ENCODE results near the gene KIAA0930.
"Not testable (repeated sequence)": the region's sequence is repeated elsewhere in the genome, so short reads cannot be mapped to it uniquely, and the experiment has no call there.

Gene KIAA0930

DNA sequence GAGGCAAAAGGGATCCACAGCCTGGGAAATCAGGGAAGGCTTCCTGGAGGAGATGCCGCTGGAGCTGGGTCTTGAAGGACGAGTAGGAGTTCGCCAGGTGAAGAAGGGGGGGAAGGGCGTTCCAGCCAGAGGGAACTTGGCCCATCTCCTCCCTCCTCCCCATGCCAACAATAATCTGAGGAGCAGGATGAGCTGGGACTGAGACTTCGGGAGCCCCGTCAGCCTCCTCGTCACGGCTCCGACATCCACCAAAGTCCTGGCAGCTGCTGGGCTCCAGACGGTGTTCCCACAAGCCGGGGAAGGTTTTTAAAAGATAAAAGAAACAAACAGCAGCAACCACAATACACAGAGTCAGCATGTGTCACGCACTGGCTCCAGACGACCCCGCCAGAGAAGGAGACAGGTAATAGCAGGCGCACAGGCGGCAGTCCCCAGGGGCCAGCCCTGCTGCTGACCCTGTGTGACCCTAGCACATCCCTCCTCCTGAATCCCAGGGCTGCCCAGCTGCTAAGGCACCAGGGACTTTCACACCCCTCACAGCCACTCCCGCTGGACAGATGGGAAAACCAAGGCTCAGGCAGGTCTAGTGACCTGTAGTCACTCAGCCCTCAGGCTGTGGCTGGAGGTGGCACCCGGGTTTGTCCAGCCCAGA lies 39.7 kb downstream of the KIAA0930 start:
- no peak for DNase-seq

DNA sequence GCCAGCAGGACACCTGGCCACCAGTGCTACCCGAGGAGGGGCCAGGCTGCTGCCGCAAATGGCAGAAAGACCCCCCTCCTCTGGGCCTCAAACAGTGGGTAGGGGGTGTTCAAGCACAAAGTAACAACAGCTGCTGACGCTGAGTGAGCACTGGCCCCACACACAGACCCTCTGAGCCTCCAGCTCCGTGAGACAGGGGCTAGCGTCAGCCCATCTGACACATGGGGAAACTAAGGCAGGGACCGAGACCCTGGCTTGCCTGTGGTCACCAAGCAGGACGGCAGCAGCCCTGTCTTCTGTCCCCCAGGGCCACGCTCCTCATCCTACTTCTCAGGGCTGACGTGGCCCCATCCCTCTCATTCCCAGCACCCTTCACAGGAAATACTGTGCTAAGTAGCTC lies 40.5 kb downstream of the KIAA0930 start:
- DNase-seq: no peak

DNA sequence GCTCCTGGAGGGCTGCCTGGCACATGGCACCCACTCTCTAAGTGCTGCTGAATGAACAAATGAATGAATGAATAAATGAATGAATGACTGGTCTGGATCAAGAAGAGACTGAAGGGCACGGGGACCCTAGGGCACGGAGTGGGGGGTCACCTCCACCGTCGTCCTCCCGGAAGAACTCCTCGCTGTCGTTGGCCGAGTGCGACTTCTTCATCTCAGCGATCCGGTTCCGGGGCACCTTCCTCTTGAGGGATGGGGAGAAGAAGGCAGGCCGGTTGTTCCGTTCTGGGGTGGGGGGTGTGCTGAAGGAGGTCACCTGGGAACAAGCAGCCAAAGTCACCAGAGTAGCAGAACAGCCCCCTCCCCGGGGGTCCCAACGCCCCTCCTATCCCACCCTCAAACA lies 41.0 kb downstream of the KIAA0930 start:
- no peak for DNase-seq

DNA sequence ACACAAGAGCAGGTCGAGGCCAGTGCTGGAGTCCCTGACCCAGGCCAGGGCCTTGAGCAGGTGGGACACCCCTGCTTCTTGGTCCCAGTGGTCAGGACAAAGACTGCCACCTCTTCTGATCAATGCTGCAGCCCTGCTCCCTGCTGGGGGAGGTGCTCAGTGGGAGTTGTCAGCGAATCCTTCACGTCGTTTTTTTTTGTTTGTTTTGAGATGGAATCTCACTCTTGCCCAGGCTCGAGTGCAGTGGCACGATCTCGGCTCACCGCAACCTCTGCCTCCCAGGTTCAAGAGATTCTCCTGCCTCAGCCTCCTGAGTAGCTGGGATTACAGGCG lies 42.3 kb downstream of the KIAA0930 start:
- no peak for DNase-seq

DNA sequence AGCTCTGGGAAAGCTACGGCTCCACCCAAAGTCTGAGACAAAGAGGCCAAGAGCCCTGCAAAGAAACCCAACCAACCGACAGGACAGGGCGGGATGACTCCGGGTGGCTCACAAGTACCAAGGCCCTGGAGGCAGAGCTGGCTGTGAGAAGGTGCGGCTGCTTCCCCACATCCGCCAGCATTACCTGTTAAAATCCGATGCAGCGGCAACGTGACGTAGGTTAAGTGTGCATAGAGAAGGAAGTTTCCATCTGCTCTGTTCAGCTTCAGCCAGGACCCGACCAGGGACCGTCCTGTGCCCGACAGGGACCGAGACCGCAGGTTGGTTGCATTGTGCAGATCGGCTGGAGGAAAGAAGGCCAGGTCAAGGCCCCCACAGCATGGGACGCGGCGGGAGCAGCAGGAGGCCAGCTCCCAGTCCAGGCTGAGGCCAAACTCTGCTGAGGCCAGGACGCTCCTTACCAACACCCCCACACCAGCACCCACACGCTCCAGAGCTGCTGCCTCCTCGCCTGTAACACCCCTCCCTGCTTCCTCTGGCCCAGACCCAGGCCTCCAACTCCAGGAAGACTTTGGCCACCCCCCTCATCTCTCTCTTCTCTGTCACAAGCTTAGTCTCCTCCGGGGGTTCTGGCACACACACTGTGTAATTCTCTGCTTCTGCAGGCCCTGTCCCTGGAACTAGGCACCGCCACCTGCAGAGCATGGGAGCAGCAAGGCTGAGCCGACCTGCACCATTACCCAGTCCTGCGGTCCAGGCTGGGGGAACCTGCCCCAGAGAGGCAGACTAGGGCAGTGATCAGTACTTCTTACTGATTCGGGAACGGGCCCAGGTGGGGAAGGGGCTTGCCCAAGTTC lies 42.9 kb downstream of the KIAA0930 start:
- DNase-seq: no peak

DNA sequence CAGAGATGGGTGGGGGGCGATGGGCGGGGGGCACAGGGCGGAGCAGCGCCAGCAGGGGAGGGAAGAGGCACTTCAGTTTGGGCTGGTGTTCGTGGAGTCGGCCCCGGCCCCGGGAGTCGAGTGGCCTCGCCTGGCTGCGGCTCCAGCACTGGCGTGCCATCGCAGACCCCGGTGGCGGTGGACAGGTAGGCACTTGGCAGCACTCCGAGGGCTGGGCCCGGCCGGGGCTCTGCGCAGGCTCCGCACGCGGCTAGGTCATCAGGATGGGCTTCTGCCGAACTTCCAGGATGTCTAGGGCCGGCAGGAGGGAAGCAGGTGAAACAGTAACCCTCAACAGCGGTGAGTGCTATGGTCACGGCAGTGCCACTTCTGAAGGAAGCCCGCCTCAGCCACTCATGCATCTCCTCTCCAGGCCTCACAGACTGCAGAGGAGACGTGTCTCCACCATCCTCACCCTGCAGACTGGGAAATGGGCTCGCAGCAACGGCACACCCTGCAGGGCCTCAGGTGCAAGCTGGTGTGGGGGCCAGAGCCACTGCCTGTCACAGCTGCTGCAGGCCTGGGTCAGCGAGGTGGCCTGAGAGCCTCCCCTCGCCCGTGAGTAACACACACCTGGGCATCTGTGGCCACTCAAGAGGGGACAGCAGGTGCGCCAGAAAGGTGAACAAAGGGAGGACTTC lies 43.6 kb downstream of the KIAA0930 start:
- DNase-seq: no peak

DNA sequence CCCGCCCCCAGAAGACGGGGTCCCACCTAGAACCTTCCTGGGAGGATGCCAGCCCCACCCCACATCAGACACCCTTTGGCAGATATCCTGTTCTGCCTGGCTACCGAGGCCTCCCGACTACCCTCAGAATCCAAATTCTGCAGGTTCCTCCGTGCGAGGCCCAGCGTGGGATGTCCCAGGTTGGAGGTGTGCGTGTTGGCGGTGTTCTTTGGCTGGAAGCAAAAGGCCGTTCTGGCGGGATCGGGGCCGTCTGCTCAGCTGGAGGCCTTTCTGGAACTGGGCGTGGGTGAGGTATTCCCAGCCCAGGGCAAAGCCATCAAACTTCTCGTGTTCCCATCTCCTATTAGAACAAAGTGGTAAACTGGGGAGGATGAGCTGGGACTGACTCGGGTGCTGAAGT lies 44.4 kb downstream of the KIAA0930 start:
- DNase-seq: no peak

DNA sequence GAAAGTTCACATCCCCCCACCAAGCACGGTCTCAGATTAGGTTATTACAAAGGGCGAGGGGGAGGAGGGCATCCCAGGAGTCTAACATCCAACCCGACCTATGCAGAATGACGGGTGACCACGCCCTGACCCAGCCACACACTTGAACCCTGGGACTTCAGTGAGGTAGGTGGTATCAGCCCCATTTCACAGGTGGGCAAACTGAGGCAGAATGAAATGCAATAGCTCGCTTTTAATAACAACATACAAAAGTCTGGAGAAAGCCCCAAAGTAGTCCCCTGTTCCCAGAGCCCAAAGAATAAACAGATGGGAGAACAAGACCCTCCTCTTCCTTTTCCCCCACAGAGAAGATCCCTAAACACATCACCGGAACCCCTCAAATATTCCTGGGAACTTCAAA lies 45.1 kb downstream of the KIAA0930 start:
- no peak for DNase-seq

DNA sequence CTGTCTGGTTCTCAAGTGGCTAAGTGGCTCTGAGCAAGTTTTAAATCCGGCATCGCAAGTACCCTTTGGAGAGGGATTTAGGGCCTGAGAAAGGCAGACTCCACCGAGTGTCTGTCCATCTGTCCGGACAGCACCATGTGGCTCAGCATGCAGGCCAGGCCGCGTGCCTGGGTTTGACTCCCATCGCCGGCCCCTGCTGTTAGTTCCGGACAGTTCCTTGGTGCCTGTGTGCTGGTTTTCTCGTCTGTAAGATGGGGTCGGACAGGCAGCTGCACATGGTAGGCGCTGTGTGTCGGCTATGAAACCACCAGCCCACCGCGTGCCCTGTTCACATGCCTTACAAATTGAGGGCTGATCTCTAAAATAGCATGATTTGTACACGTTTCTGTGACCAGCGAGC lies 46.0 kb downstream of the KIAA0930 start:
- no peak for DNase-seq

DNA sequence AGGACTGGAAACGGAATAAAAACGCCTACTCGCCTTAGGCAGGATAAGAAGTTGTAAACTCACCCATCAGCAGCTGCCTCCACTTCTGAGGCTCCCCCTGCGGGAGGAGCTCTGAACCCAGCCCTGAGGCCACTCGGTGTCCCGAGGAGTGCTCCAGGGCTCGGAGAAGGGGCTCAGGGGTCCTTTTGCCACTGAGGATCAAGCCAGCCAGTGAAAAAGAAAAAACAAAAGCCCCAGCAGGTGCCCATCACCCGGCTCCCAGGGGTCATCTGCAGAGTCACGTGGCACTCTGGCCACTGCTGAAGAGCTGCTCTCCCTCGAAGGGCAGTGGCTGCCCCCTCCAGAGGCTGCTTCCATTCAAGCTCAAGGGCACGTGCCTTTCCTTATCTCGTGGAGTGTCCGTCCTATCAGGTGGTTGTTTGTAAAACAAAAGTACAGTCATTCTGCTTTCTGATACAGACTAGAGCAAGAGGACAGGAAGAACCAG lies 48.0 kb downstream of the KIAA0930 start:
- DNase-seq: no peak

DNA sequence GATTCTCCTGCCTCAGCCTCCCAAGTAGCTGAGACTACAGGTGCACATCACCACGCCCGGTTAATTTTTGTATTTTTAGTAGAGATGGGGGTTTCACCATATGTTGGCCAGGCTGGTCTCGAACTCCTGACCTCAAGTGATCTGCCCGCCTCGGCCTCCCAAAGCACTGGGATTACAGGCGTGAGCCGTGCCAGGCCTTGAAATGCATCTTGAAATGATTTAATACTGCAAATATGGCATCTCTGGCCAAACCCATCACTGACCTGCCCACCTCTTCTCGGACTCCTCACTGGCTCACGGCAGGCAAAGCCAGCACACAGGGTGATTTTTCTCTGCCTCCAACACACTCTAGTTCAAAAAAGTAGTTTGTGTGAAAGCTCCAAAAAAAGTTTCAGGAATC lies 48.9 kb downstream of the KIAA0930 start:
- DNase-seq: not testable (repeated sequence)

DNA sequence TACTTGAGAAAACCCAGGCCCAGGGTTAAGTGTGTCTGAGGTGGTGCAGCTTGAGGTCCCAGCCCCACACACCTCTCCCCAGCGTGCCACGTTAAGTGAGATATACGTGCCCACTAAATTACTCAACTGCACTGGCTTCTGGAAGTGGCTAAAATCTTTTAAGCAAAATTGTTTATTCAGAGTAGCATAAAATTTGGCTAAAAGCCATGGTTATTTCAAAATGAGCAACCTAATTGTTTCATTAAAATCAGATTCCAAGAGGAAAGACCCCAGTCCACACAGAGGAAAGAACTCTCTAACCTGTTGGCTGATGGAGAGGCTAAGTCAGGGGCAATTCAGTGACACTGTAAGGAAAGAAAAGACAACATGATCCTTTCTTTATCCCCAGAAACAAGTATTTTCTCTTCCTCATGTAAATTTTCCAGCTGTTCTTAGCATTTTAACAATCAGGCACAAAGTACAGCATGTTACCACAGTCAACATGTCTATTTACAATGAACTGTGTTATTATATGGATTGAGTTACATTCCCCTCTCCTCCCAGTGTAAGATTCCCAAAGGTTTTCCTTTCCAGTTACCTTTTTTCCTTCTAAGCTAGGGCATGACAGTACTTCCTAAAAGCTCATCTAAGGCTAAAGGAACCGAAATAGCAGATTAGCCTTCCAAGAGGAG lies 50.4 kb downstream of the KIAA0930 start:
- no peak for DNase-seq

DNA sequence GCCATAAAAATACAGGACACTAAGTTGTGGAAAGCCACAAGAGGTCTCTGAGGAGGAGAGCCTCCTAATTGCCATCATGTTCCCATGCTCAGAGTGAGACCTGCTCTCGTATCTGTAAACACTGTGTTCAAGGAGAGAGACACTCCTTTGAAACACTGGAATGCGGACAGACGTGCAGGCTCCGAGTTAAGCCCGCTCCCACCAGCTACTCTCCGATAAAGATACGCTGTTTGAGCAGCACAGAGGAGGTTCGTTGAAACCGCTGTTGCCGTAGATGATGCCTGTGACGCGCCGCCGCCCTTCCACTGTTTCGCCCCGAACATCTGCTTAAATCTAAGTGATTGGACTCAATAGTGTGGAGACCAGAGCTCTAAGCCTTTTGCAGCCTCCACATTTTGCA lies 51.9 kb downstream of the KIAA0930 start:
- no peak for DNase-seq

DNA sequence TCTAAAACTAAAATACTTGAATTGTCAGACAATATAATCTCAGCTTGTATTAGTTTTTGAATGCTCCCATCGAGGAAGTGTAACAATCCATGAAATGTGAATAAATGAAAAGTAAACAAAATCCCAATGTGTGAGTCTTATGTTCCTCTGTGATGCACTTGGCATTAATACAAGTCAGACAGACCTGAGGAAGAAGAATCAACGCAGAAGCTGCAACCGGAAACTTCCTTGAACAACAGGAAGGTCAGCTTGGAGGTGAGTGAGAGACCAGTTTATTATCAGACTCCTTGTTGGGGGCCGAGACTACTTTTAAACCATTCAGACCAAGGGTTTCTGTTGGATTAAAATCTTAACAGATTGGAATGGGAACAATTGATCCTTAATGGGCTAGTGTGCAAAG lies 52.8 kb downstream of the KIAA0930 start:
- DNase-seq: no peak

DNA sequence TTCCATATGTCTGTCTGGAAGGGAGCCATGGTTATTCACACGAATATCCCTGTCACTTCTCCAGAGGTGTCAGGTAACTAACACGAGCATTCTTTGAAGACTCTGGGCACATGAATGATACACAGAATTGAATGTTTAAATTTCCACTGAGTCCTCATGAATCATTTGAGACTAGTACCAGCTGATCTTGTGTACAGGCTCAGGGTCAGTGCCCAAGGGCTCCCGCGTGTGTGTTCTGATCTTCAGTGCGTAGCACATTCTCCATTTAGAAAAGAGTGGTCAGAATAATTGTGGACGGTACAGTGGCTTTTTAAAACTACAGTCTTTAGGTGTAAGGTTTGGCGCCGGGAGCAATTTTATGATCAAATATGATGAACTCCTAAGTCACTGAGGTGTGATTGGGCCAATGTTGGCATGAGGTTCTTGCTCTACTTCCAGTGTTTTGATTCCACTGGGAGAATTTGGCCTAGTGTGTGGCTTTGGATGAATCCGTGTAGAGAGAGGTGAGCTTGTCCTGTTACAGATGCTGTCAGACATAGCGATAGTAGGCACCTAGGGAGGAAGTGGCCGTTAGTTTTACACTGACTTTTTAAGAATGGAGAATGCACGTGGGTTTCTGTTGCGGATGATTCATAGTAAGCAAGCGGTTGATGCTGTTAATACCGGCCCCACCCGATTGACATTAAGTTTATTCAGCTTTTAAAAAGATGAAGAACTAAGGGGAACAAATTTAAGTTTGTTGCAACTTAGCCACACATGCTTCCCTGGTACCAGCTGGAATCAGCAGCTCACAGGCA lies 54.8 kb downstream of the KIAA0930 start:
- DNase-seq: no peak

DNA sequence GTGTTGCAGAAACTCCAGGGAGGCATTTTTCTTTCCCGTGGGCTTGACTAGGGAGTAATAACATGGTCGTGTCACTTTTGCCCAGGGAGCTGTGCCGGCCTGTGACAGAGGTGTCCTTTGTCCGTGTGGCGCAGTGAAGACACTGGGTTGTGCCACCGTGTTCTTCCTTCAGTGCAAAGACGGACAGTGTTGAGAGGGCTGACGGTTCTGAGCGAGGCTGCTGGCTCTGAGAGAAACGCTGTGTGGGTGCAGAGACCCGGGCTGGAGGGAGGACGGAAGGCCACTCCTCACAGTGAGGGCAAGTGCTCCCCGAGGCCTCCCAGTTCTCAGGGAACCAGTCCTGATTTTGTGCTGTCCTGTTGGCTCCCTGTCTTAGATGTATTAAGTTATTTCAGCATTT lies 56.7 kb downstream of the KIAA0930 start:
- DNase-seq: no peak

DNA sequence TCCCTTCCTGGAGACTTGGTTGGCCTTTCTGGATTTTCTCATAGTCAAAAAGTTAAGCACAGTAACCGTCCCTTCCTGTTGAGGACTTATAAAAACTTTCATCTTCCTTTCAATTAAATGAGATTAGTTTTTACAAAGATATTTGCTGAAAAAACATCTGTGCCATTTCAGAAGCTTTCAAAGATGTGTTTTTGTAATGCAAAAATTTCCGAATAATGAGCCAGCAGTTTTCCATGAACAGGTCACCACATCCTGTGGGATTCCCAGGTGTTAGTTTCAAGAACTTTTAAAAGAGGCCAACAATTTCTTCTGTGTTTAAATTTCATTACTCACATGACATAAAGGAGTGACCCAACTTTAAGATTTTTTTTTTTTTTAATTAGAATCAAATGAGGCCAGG lies 58.9 kb downstream of the KIAA0930 start:
- no peak for DNase-seq

DNA sequence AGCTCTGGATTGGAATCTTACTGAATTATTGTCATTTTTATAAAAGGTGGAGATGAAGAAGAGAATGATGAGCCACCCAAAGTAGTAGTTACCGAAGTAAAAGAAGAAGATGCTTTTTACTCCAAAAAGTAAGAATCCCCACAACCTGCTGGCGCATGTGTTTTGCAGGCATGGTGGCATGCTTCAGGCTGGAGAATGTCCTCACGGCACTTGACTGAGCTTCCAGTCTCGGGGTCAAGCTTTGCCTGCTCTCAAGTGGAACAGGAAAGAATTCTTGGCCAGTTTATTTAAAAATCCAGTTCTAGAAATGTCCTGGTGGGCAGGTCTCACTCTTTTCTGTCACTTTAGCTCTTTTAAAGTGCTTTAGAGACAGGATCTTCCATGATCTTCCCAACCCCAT lies 59.5 kb downstream of the KIAA0930 start:
- DNase-seq: no peak

DNA sequence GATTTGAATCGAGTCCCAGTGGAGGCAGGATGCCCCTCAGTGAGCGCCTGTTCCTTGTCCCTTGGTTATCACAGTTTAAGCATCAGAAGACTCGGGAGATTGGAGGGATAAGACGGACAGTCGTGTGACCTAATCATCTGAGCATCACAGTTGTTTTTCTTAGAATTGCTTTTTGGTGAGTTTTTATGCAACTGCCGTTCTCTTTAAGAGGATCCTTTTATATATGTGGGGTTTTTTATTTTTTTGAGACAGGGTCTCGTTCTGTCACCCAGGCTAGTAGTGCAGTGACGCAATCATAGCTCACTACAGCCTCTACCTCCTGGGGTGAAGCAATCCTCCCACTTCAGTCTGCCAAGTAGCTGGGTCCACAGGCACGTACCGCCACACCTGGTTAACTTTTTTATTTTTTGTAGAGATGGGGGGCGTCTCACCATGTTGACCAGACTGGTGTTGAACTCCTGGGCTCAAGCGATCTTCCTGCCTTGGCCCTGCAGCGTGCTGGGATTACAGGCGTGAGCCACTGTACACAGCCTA lies 60.5 kb downstream of the KIAA0930 start:
- no peak for DNase-seq

DNA sequence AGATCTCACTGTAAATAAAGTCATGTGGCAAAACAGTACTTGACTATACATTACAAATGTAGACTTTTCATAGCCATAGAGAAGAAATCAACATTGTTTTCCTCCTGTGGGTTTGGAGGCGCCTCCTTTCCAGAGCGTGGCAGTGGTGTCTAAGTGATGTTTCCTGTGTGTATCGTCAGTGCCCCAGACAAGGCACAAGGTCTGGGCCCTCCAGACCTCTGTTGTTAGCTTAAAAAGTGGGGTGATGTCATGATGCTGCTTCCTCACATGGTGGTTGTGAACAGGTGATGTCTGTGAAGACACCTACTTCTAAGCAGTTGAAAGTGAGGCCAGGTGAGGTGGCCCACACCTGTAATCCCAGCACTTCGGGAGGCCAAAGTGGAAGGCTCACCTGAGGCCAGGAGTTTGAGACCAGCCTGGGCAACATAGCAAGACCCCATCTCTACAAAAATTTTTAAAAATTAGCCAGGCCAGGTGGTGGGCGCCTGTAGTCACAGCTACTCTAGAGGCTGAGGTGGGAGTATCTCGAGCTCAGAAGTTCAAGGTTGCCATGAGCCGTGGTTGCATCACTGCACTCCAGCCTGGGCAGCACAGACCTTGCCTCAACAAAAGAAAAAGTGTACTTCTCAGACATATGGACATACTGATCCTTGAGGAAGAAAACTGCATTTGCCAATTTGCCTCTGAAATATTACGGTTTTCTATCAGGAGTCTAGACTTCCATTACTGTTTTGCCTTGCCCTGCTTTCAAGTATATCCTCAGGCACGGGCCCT lies 61.2 kb downstream of the KIAA0930 start:
- peak; percentile 58 for DNase-seq

DNA sequence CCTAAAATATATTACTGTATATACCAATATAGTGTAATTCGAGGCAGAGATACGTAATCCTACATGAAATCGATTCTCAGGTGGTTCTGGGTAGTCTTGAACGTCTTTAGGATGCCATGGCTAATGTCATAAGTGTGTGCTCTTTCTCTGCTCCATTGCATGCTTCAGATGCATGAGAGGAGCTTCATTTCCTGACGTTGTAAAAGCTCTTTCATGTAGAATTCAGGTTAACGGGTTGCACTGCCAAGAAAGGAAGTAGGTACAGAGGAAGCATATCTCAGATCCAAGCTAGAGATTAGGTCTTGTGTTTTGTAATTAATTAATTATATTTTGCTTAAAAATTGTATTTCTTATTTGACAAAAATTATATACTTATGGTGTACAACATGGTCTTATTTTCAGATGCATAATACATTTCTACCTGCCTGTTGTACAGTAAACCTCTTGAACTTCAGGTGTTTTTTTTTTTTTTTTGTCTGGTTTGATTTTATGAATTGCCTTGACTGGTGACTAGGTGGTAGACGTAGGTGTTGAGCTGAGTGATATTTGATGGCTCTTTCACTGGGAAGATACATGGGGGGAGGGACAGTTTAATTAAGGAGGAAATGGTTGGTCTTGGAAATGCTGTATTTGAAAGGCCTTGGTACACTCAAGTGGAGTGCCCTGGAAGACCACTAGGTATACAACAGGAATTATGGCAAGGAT lies 67.7 kb downstream of the KIAA0930 start:
- peak; percentile 67 for DNase-seq
